Measurements from ENCODE around the gene HTR2C. TPM values are rescaled to one million over a fixed set of nuclear protein-coding genes. Genes with fewer than 3 reads are reported as not detected.
"Not testable (repeated sequence)": the region's sequence is repeated elsewhere in the genome, so short reads cannot be mapped to it uniquely, and the experiment has no call there.

The HTR2C gene
- 1 to 10 TPM in 1 of 4 donors, under 1 TPM in 3; 0.32 to 1.1 (median 0.56) TPM for polyA plus RNA-seq (ENCODE audit: insufficient read length in 4 of 4)

GRCh38 chrX:114583646-114584374, at the start of gene HTR2C:
TSS of gene HTR2C (plus strand) at chrX:114584086. CDS start at chrX:114726937, 142,851 bp downstream.
- DNase-seq (ENCODE audit: low read depth in 4 of 4, low spot score in 3 of 4), result no peak

- DNase-seq (ENCODE audit: low read depth in 4 of 4, low spot score in 3 of 4), result no peak
Measured at GRCh38 chrX:114580336-114580735, 3.5 kb upstream of the HTR2C start.

- DNase-seq (ENCODE audit: low read depth in 4 of 4, low spot score in 3 of 4), result no peak
Measured at GRCh38 chrX:114581528-114582263, 2.2 kb upstream of the HTR2C start.

- no peak for DNase-seq (ENCODE audit: low read depth in 4 of 4, low spot score in 3 of 4)
Measured at GRCh38 chrX:114582264-114582632, 1.6 kb upstream of the HTR2C start.

GRCh38 chrX:114582698-114583395, 1.0 kb upstream of the HTR2C start:
- no peak for DNase-seq (ENCODE audit: low read depth in 4 of 4, low spot score in 3 of 4)

GRCh38 chrX:114584375-114584943, 573 bp downstream of the HTR2C start:
- no peak for DNase-seq (ENCODE audit: low read depth in 4 of 4, low spot score in 3 of 4)

- DNase-seq (ENCODE audit: low read depth in 4 of 4, low spot score in 3 of 4), result no peak
Measured at GRCh38 chrX:114584983-114585842, 1.3 kb downstream of the HTR2C start.

- DNase-seq (ENCODE audit: low read depth in 4 of 4, low spot score in 3 of 4), result no peak
Measured at GRCh38 chrX:114591121-114591520, 7.2 kb downstream of the HTR2C start.

- no peak for DNase-seq (ENCODE audit: low read depth in 4 of 4, low spot score in 3 of 4)
Measured at GRCh38 chrX:114599305-114599704, 15.4 kb downstream of the HTR2C start.

- no peak for DNase-seq (ENCODE audit: low read depth in 4 of 4, low spot score in 3 of 4)
Measured at GRCh38 chrX:114599911-114600310, 16.0 kb downstream of the HTR2C start.

- DNase-seq (ENCODE audit: low read depth in 4 of 4, low spot score in 3 of 4), result not testable (repeated sequence)
Measured at GRCh38 chrX:114606619-114607018, 22.7 kb downstream of the HTR2C start.

- DNase-seq (ENCODE audit: low read depth in 4 of 4, low spot score in 3 of 4), result peak in 1 of 4 donors; percentile 10
Measured at GRCh38 chrX:114611018-114611619, 27.2 kb downstream of the HTR2C start.

- no peak for DNase-seq (ENCODE audit: low read depth in 4 of 4, low spot score in 3 of 4)
Measured at GRCh38 chrX:114615765-114616164, 31.9 kb downstream of the HTR2C start.

GRCh38 chrX:114619874-114620273, 36.0 kb downstream of the HTR2C start:
- no peak for DNase-seq (ENCODE audit: low read depth in 4 of 4, low spot score in 3 of 4)

- no peak for DNase-seq (ENCODE audit: low read depth in 4 of 4, low spot score in 3 of 4)
Measured at GRCh38 chrX:114626323-114626722, 42.4 kb downstream of the HTR2C start.

GRCh38 chrX:114635986-114636385, 52.1 kb downstream of the HTR2C start:
- DNase-seq (ENCODE audit: low read depth in 4 of 4, low spot score in 3 of 4), result no peak

- DNase-seq (ENCODE audit: low read depth in 4 of 4, low spot score in 3 of 4), result no peak
Measured at GRCh38 chrX:114650351-114650750, 66.5 kb downstream of the HTR2C start.

- no peak for DNase-seq (ENCODE audit: low read depth in 4 of 4, low spot score in 3 of 4)
Measured at GRCh38 chrX:114675365-114675764, 91.5 kb downstream of the HTR2C start.

- DNase-seq (ENCODE audit: low read depth in 4 of 4, low spot score in 3 of 4), result not testable (repeated sequence)
Measured at GRCh38 chrX:114700533-114700932, 116.6 kb downstream of the HTR2C start.

GRCh38 chrX:114709406-114709805, 125.5 kb downstream of the HTR2C start:
- DNase-seq (ENCODE audit: low read depth in 4 of 4, low spot score in 3 of 4), result no peak
